Panc1 (cell line): ENCODE measurements around the gene TPI1.

Experiments used
- POLR2AphosphoS5 ChIP-seq: IDR thresholded peaks from 2 replicates; pipeline ENCODE4 v1.6.1; 2012; ENCODE audit warnings: mild to moderate bottlenecking, low read depth, low read length, moderate library complexity
- REST ChIP-seq, 2 experiments: IDR thresholded peaks; 2 replicates each; pipeline ENCODE4 v1.6.1; 2011 to 2012; ENCODE audit warnings: low read depth in 2 of 2, control low read depth in 1 of 2, low read length in 1 of 2, mild to moderate bottlenecking in 1 of 2, moderate library complexity in 1 of 2; ENCODE audit not compliant: insufficient read depth in 1 of 2
- TCF7L2 ChIP-seq: IDR thresholded peaks from 2 replicates; pipeline ENCODE4 v1.6.1; 2011; ENCODE audit warnings: mild to moderate bottlenecking, low read depth, low read length, inconsistent platforms
- TF ChIP-seq, protein P1 (sequence below): fragments of 450-650 bp; IDR thresholded peaks from 2 replicates; pipeline ENCODE4 v1.5.1; 2017; ENCODE audit warnings: mild to moderate bottlenecking

DNA sequence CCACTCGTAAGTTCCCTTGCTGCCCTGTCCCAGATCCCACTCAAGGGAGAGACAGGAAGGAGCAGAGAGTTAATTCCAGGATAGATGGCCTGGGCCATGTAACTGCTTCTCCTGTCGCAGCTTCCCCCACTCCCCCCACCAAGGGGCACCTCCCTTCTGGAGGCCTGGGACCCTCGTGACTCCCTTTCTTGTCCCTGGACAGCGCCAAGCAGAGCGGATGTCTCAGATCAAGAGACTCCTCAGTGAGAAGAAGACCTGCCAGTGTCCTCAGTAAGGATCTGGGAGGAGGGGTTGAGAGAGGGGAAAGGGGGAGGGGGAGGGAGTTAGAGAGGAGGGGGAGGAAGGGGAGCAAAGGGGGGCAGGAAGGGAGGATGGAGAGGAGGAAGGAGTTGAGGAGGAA, 48.7 kb upstream of the TPI1 start:
- TF ChIP-seq, protein P1, sequence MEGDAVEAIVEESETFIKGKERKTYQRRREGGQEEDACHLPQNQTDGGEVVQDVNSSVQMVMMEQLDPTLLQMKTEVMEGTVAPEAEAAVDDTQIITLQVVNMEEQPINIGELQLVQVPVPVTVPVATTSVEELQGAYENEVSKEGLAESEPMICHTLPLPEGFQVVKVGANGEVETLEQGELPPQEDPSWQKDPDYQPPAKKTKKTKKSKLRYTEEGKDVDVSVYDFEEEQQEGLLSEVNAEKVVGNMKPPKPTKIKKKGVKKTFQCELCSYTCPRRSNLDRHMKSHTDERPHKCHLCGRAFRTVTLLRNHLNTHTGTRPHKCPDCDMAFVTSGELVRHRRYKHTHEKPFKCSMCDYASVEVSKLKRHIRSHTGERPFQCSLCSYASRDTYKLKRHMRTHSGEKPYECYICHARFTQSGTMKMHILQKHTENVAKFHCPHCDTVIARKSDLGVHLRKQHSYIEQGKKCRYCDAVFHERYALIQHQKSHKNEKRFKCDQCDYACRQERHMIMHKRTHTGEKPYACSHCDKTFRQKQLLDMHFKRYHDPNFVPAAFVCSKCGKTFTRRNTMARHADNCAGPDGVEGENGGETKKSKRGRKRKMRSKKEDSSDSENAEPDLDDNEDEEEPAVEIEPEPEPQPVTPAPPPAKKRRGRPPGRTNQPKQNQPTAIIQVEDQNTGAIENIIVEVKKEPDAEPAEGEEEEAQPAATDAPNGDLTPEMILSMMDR = no peak
- TF ChIP-seq TCF7L2 (no peak), POLR2AphosphoS5 (no peak), REST (IDR thresholded peaks at IDR 0.05; ENCODE audit: insufficient read depth in 1 of 2, low read depth in 2 of 2, low read length in 1 of 2) (no peak)
